HEK293 (cell line): ENCODE measurements around the gene RAC3.

Experiments used
- CTCF ChIA-PET: fragments of 350-600 bp; formaldehyde crosslinking; extraction: SDS; loops from one replicate; lab custom pipeline; 2021; ENCODE audit warnings: antibody characterized with exemption; lab: Yijun Ruan, JAX
- POLR2A ChIA-PET: fragments of 300-600 bp; formaldehyde crosslinking; extraction: SDS; loops from one replicate; lab custom pipeline; 2020; ENCODE audit warnings: antibody characterized with exemption, inconsistent platforms; lab: Yijun Ruan, JAX
- H3K27ac ChIP-seq: fragments of 200-500 bp; sonication (Bioruptor generic); 2 replicates; pipeline ENCODE4 v1.5.1; 2014; ENCODE audit warnings: low read depth, low read length, control low read depth, inconsistent platforms; ENCODE audit errors: extremely low read depth
- H3K36me3 ChIP-seq, 2 experiments: fragments of 200-500 bp in 1 of 2; sonication (Bioruptor generic) in 1 of 2; 1 replicate in 1 of 2; 2 replicates in 1 of 2; pipeline ENCODE4 v1.5.1; 2014 to 2017; ENCODE audit warnings: inconsistent platforms in 2 of 2, low read length in 2 of 2; ENCODE audit not compliant: control insufficient read depth in 2 of 2, insufficient read depth in 1 of 2
- H3K4me1 ChIP-seq: fragments of 200-500 bp; sonication (Bioruptor generic); 2 replicates; pipeline ENCODE4 v1.5.1; 2014; ENCODE audit warnings: mild to moderate bottlenecking, low read length, inconsistent platforms; ENCODE audit not compliant: control insufficient read depth, insufficient read depth
- H3K4me3 ChIP-seq: 2 replicates; pipeline ENCODE4 v1.5.1; 2011; ENCODE audit warnings: low read depth, mild to moderate bottlenecking, control low read depth, low read length, moderate library complexity
- H3K9me3 ChIP-seq: fragments of 200-500 bp; sonication (Bioruptor generic); 2 replicates; pipeline ENCODE4 v1.5.1; 2014; ENCODE audit warnings: low read depth, low read length, inconsistent platforms; ENCODE audit not compliant: control insufficient read depth, insufficient read depth
- BCL11A ChIP-seq: fragments of 450-650 bp; formaldehyde crosslinking; IDR thresholded peaks from 2 replicates; pipeline ENCODE4 v1.5.1; 2016; ENCODE audit warnings: low read depth, missing biosample characterization, missing genetic modification characterization
- GFI1B ChIP-seq: fragments of 450-650 bp; formaldehyde crosslinking; IDR thresholded peaks from 2 replicates; pipeline ENCODE4 v1.5.1; 2016; ENCODE audit warnings: missing biosample characterization, missing genetic modification characterization
- GLIS1 ChIP-seq: fragments of 450-650 bp; formaldehyde crosslinking; IDR thresholded peaks from 2 replicates; pipeline ENCODE4 v1.5.1; 2016; ENCODE audit warnings: missing biosample characterization, missing genetic modification characterization
- GLIS2 ChIP-seq: fragments of 450-650 bp; formaldehyde crosslinking; IDR thresholded peaks from 2 replicates; pipeline ENCODE4 v1.5.1; 2016; ENCODE audit warnings: missing biosample characterization, missing genetic modification characterization
- IKZF3 ChIP-seq: fragments of 450-650 bp; IDR thresholded peaks from 2 replicates; pipeline ENCODE4 v1.5.0; 2018; ENCODE audit warnings: missing biosample characterization, mild to moderate bottlenecking, missing genetic modification characterization, moderate library complexity
- KLF1 ChIP-seq: fragments of 450-650 bp; formaldehyde crosslinking; IDR thresholded peaks from 2 replicates; pipeline ENCODE4 v1.5.1; 2016; ENCODE audit warnings: missing biosample characterization, missing genetic modification characterization
- MZF1 ChIP-seq: fragments of 450-650 bp; formaldehyde crosslinking; IDR thresholded peaks from 2 replicates; pipeline ENCODE4 v1.5.1; 2017; ENCODE audit warnings: missing biosample characterization, missing genetic modification characterization, borderline replicate concordance
- SP3 ChIP-seq: fragments of 450-650 bp; formaldehyde crosslinking; IDR thresholded peaks from 2 replicates; pipeline ENCODE4 v1.5.1; 2016; ENCODE audit warnings: missing biosample characterization, missing genetic modification characterization
- TRIM28 ChIP-seq: IDR thresholded peaks from 2 replicates; pipeline ENCODE4 v1.6.1; 2011; ENCODE audit warnings: low read length, control low read depth, borderline replicate concordance
- ZBTB17 ChIP-seq: fragments of 450-650 bp; formaldehyde crosslinking; IDR thresholded peaks from 2 replicates; pipeline ENCODE4 v1.5.1; 2016; ENCODE audit warnings: missing biosample characterization, missing genetic modification characterization
- ZBTB8A ChIP-seq: fragments of 450-650 bp; formaldehyde crosslinking; IDR thresholded peaks from 2 replicates; pipeline ENCODE4 v1.5.1; 2016; ENCODE audit warnings: missing biosample characterization, missing genetic modification characterization
- ZFHX2 ChIP-seq: fragments of 450-650 bp; formaldehyde crosslinking; conservative IDR thresholded peaks from 2 replicates; pipeline ENCODE4 v1.5.1; 2016; ENCODE audit warnings: missing biosample characterization, missing genetic modification characterization
- ZFP41 ChIP-seq: fragments of 450-650 bp; formaldehyde crosslinking; IDR thresholded peaks from 2 replicates; pipeline ENCODE4 v1.5.1; 2016; ENCODE audit warnings: missing biosample characterization, missing genetic modification characterization, borderline replicate concordance
- ZNF10 ChIP-seq: fragments of 450-650 bp; formaldehyde crosslinking; IDR thresholded peaks from 2 replicates; pipeline ENCODE4 v1.5.1; 2017; ENCODE audit warnings: missing biosample characterization, missing genetic modification characterization
- ZNF133 ChIP-seq: fragments of 450-650 bp; formaldehyde crosslinking; IDR thresholded peaks from 2 replicates; pipeline ENCODE4 v1.5.1; 2016; ENCODE audit warnings: missing biosample characterization, missing genetic modification characterization
- ZNF549 ChIP-seq: fragments of 450-650 bp; IDR thresholded peaks from 2 replicates; pipeline ENCODE4 v1.5.1; 2018; ENCODE audit warnings: missing biosample characterization, missing genetic modification characterization, mild to moderate bottlenecking, inconsistent platforms, moderate library complexity
- ZNF654 ChIP-seq: fragments of 450-650 bp; formaldehyde crosslinking; IDR thresholded peaks from 2 replicates; pipeline ENCODE4 v1.5.1; 2016; ENCODE audit warnings: low read depth, missing biosample characterization, missing genetic modification characterization
- ZNF660 ChIP-seq: fragments of 450-650 bp; IDR thresholded peaks from 2 replicates; pipeline ENCODE4 v1.5.1; 2018; ENCODE audit warnings: missing biosample characterization, mild to moderate bottlenecking, missing genetic modification characterization
- ZNF707 ChIP-seq: fragments of 450-650 bp; formaldehyde crosslinking; IDR thresholded peaks from 2 replicates; pipeline ENCODE4 v1.5.1; 2016; ENCODE audit warnings: missing biosample characterization, missing genetic modification characterization
- TF ChIP-seq, protein P1 (sequence below): fragments of 450-650 bp; formaldehyde crosslinking; IDR thresholded peaks from 2 replicates; pipeline ENCODE4 v1.5.1; 2017; ENCODE audit warnings: missing biosample characterization, mild to moderate bottlenecking, missing genetic modification characterization, moderate library complexity
- TF ChIP-seq, protein P2 (sequence below): fragments of 450-650 bp; formaldehyde crosslinking; IDR thresholded peaks from 2 replicates; pipeline ENCODE4 v1.5.1; 2016; ENCODE audit warnings: missing biosample characterization, missing genetic modification characterization
- TF ChIP-seq, protein P3 (sequence below): fragments of 450-650 bp; formaldehyde crosslinking; IDR thresholded peaks from 2 replicates; pipeline ENCODE4 v1.5.1; 2016; ENCODE audit warnings: missing biosample characterization, missing genetic modification characterization

RAC3 gene

DNA sequence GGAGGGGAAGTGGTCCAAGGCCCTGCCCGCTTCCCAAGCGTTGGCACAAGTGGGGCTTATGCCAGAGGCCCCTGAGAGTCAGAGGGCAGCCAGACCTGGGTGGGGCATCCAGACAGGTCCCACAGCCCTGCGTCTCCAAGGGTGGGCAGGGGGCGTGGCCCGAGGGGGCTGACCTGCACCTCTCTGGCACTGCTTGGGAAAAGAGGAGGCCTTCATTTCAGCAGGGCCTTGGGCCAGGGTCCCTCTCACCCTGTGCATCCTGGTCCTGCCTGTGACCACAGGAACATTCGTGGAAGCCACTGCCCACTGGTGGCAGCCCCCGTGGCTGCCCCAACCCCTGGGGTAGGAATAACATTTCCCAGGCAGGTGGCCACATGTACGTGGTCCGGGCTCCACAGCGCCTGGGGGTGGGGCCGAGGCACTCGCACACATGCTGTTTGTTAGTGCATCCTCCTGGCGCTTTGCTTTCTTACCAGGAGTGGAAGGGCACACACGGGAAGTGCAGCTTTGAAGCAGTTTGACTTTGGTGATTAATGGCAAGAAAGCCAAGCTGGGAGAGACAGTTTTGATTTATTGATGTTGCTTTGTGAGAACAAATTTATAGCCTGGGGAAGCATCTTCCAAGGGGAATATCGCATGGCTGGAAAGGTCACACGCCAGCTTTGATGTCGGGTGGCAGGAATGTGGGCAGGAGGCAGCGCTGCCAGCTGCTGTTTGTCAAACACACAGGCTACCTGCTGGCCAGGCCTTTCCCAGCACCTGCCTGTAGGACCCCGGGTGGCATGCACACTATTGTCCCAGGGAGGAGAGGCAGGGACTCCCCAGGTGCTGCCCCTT, 13.1 kb upstream of the RAC3 start (continued):
- TF ChIP-seq ZNF133 (tag by site-specific recombination) (no peak), SP3 (tag by site-specific recombination) (0 out of 2 replicates have a peak, but pooled peaks have one; percentile 12), TRIM28 (no peak), ZNF549 (tag by site-specific recombination) (no peak), MZF1 (tag by site-specific recombination) (no peak)

DNA sequence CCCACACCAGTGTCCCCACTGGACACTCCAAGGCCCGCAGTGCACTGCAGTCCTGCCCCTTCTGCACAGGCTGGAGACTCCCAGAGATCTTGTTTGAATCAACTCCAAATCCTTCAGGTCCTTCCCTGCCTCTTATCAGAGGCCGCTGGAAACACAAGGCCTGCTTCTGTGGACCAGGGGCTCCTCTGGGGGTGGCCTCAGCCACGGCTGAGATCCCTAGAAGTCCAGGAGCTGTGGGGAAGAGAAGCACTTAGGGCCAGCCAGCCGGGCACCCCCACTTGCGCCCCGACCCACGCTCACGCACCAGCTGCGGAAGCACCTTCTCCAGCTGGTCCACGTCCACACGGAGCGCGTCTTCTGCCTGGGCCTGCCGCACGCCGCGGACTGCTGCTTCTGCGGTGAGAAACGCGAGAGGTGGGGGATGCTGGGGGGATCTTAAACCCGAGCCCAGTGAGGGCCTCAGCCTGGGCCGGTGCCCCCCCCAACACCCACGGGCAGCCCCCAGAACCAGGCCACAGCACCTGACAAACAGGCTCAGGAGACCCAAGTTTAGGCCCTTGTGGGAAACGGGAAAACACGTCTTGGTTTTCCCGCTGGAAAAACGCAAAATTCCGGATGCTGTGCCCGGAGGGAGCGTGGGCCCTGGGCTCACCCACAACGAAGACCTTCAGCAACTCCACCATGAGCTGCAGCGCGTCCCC, 12.3 kb upstream of the RAC3 start:
- Histone ChIP-seq H3K36me3 (peaks cover 0 to 20% of the 10 kb centered on the region in 2 experiments; a peak in 1 of 3 replicates), H3K9me3 (no peaks in the 10 kb centered on the region), H3K27ac (no peak overlapping the region), H3K4me3 (no peak overlapping the region), H3K4me1 (peaks cover 5% of the 10 kb centered on the region)
- TF ChIP-seq IKZF3 (tag by site-specific recombination) (peak; percentile 58; the same call in 1 of the 2 replicates), ZNF707 (tag by site-specific recombination) (no peak)
- POLR2A ChIA-PET = interaction anchor here (0.6 to 5.1 kb wide), 11 partner anchors 11 to 65 kb away, joined by 3 to 61 read pairs (median 6); partner anchors contain the start of genes DCXR, NOTUM and RAC3
- CTCF ChIA-PET = interaction anchor here (0.5 to 7.6 kb wide), 36 partner anchors 9 to 299 kb away, joined by 3 to 105 read pairs (median 4); partner anchors contain the start of genes DCXR, MAFG, MYADML2 and NOTUM

DNA sequence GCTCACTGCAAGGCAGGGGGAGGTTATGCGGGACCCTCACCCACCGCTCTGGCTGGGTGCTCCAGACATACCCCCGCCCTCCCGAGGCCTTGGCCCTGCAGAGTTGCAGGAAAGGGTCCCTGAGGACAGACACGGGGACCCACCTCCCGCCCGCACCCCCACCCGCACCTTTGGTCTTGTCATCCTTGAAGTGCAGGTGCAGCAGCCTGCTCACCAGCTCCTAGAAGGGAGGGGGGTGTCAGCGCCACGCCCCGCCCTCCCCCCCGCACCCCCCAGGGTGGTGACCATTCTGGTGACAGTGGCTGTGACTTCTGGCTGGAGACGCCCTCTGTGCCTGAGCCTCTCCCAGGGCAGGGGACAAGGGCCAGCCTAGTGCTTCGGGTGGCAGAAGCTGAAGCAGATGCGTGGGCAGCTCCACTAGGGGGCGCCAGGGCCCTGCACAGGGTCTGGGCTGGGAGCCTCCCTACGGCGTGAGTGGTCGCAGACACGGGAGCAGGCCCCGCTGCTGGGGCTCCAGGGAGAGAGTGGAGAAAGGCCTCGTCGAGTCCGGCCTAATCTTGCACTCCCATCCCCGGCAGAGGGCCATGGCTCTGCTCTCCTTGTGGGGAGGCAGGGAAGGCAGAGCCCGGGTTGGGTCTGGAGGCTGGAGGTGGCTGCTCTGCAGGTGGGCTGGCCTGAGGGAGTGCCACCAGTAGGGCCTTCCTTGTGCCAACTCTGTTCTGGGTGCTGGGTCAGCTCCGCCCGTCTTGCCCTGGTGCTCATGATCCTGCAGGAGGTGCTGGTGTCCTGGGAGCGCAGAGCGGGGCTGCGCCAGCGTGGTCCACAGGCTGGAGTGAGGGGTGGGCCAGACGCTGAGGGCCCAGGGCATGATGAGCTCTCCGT, 11.5 kb upstream of the RAC3 start:
- Histone ChIP-seq H3K4me3 (no peak overlapping the region), H3K4me1 (peaks cover 11% of the 10 kb centered on the region), H3K27ac (peak overlapping the region; percentile 16; the same call in 1 of the 2 replicates), H3K9me3 (no peaks in the 10 kb centered on the region), H3K36me3 (peaks cover 0 to 23% of the 10 kb centered on the region in 2 experiments; a peak in 1 of 3 replicates)
- ChIA-PET POLR2A (interaction anchor here (0.5 to 5.1 kb wide), 14 partner anchors 11 to 297 kb away, joined by 3 to 61 read pairs (median 7); partner anchors contain the start of genes DCXR, NOTUM and RAC3), CTCF (interaction anchor here (0.5 to 7.6 kb wide), 41 partner anchors 8 to 283 kb away, joined by 3 to 105 read pairs (median 4); partner anchors contain the start of genes DCXR, MAFG, MYADML2 and NOTUM)
- no peak for TF ChIP-seq ZFP41 (tag by site-specific recombination)
- TF ChIP-seq GFI1B (tag by site-specific recombination) = no peak
- TF ChIP-seq, protein P1, sequence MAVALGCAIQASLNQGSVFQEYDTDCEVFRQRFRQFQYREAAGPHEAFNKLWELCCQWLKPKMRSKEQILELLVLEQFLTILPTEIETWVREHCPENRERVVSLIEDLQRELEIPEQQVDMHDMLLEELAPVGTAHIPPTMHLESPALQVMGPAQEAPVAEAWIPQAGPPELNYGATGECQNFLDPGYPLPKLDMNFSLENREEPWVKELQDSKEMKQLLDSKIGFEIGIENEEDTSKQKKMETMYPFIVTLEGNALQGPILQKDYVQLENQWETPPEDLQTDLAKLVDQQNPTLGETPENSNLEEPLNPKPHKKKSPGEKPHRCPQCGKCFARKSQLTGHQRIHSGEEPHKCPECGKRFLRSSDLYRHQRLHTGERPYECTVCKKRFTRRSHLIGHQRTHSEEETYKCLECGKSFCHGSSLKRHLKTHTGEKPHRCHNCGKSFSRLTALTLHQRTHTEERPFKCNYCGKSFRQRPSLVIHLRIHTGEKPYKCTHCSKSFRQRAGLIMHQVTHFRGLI = no peak
- TF ChIP-seq GLIS1 = peak; percentile 50
- TF ChIP-seq ZNF654 (tag by site-specific recombination) = peak; percentile 43
- TF ChIP-seq ZBTB8A (tag by site-specific recombination) = 0 out of 2 replicates have a peak, but pooled peaks have one; percentile 23
- TF ChIP-seq, protein P2, sequence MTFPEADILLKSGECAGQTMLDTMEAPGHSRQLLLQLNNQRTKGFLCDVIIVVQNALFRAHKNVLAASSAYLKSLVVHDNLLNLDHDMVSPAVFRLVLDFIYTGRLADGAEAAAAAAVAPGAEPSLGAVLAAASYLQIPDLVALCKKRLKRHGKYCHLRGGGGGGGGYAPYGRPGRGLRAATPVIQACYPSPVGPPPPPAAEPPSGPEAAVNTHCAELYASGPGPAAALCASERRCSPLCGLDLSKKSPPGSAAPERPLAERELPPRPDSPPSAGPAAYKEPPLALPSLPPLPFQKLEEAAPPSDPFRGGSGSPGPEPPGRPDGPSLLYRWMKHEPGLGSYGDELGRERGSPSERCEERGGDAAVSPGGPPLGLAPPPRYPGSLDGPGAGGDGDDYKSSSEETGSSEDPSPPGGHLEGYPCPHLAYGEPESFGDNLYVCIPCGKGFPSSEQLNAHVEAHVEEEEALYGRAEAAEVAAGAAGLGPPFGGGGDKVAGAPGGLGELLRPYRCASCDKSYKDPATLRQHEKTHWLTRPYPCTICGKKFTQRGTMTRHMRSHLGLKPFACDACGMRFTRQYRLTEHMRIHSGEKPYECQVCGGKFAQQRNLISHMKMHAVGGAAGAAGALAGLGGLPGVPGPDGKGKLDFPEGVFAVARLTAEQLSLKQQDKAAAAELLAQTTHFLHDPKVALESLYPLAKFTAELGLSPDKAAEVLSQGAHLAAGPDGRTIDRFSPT (tag by site-specific recombination) = peak; percentile 70
- peak; percentile 81 for TF ChIP-seq GLIS2
- no peak for TF ChIP-seq ZNF10 (tag by site-specific recombination)
- peak; percentile 57 for TF ChIP-seq ZBTB17 (tag by site-specific recombination)
- TF ChIP-seq, protein P3, sequence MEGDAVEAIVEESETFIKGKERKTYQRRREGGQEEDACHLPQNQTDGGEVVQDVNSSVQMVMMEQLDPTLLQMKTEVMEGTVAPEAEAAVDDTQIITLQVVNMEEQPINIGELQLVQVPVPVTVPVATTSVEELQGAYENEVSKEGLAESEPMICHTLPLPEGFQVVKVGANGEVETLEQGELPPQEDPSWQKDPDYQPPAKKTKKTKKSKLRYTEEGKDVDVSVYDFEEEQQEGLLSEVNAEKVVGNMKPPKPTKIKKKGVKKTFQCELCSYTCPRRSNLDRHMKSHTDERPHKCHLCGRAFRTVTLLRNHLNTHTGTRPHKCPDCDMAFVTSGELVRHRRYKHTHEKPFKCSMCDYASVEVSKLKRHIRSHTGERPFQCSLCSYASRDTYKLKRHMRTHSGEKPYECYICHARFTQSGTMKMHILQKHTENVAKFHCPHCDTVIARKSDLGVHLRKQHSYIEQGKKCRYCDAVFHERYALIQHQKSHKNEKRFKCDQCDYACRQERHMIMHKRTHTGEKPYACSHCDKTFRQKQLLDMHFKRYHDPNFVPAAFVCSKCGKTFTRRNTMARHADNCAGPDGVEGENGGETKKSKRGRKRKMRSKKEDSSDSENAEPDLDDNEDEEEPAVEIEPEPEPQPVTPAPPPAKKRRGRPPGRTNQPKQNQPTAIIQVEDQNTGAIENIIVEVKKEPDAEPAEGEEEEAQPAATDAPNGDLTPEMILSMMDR (tag by site-specific recombination) = peak; percentile 85
- TF ChIP-seq BCL11A (tag by site-specific recombination) = peak; percentile 36; the same call in 1 of the 2 replicates
- TF ChIP-seq ZFHX2 (tag by site-specific recombination) = peak; percentile 76
- peak; percentile 65 for TF ChIP-seq KLF1 (tag by site-specific recombination)
- TF ChIP-seq ZNF660 (tag by site-specific recombination) = 0 out of 2 replicates have a peak, but pooled peaks have one; percentile 14
